ENCODE results near the gene CCDC102B.
"Not testable (repeated sequence)": the region's sequence is repeated elsewhere in the genome, so short reads cannot be mapped to it uniquely, and the experiment has no call there.

CCDC102B gene

DNA sequence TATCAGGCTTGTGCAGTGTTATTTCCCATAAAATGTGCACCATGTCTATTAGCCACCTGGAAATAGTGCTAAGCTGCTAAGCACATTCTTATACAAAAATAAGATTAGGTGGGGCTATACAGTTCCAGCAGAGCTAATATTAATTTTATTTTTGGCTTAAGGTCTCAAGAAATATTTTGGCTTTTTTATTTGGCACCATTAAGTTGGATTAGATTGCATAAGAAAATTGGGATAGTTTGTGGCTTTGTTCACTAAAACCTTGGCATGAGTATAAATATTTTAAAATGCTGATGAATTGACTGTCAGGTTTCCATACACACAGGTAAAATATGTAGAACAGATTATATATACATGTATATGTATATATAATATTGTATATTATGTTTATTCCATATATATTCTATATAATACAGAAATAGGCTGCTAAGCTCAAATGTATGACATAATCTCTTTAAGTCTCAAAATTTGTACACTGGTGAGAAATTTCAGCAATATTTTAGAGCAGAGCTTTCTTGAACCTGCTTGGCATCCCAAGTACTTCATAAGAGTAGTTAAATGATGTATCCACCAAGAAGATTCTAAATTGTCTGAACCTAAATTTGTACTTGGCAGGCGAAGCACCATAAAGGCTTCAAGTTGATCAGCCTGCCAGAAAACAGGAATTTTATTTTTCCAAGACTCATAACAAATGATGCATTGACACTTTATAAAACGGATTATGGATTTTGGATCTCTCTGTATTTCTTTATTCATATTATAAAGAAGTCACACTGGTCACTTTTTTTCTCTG, 32.6 kb downstream of the CCDC102B start:
- DNase-seq (ENCODE audit: low spot score) = no peak

DNA sequence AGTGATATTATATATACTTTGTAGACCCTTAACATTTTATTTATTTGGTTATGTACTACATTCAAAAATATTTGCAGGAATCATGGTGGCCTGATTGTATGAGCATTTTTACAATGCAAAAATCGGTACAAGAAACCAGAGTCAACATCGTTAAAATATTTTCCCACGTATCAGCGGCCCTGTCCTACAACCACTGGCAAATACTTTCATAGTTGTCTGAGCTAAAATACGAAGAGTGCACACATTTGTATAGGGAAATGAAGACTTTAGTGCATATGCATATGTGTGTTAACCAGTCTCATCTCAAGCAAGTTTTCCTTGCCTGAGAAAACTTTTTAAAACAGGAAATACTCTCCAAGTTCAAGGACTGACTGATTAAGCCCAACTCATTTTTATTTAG, 35.9 kb downstream of the CCDC102B start:
- DNase-seq (ENCODE audit: low spot score) = no peak

DNA sequence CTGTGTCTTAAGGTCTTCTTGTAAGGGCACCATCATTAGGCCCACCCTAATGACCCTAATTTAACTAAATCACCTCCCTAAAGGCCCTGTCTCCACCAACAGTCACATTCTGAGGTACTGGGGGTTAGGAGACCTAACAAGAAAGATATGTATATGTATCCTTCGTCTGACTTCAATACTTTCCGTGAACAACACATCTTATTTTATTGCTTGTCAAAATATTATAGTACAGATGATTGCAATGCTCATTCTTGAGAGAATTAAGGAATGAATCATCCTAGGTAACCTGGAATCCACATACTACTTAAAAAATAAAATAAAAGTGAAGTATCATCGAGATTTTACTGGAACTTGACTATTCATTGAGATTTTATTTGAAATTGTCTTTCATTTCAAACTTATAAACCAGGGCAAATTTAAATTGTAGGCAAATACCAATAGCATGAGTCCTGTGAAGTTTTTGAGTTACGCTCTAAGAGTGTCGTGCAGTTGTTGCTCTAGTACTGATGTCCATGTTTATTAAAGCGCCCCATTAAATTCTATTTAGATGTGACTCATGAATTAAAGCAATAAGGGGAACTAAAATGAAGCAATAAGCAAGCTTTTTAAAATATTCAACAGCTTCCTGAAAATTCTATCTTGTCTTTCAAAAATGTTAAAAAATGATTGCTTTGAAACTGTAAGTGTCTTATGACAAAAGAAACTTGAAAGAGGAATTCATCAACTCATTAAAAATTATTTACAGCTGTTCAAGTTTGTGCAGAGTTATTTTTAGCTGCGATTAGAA, 40.0 kb downstream of the CCDC102B start:
- DNase-seq (ENCODE audit: low spot score) = no peak

DNA sequence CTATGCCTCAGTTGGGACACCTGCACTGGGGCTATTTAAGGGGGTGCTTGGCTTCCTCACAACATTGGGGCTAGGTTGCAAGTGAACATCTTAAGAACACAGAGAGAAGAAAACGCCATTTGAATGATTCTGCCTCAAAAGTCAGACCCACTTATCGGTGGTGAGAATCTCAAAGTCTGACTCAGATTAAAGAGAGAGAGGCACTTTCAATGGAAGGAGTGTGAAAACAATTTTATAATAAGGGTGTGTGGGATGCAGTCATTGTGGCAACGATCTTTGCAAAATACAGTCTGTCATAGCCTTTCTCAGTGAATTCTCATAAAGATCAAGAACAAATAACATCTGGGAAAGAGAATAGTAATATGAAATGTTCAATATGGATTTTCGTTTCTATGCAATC, 41.8 kb downstream of the CCDC102B start:
- no peak for DNase-seq (ENCODE audit: low spot score)

DNA sequence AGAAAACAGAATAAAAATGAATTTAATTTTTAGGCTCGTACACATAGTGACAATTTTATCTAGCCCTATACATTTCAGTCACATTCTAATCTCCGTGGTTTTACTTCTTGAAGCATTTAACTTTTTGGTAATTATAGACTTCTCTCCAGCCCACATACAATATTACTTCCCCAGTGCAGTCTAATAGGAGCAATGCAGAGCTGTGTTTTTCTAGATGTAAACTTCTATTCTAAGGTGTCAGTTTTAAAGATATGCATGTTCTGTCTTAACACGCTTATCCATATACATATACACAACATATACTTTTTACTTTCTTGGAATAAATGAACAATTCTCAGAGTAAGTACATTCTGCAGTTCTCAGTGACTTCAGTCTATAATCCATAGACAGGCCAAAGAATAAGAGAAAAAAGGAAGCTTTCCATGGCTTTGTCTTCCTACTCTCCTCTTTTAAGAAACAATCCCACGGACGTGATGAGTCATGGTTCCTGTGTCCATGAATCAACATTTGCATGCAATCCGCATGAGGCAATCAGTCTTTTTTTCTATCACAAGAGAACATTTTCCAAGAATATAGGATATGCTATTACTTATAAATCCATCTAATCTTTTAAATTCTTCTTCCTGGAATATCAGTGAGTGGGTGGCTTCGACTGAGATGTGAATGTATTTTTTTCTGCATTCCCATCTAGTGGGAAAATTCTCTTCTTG, 42.8 kb downstream of the CCDC102B start:
- DNase-seq (ENCODE audit: low spot score) = peak; percentile 20

DNA sequence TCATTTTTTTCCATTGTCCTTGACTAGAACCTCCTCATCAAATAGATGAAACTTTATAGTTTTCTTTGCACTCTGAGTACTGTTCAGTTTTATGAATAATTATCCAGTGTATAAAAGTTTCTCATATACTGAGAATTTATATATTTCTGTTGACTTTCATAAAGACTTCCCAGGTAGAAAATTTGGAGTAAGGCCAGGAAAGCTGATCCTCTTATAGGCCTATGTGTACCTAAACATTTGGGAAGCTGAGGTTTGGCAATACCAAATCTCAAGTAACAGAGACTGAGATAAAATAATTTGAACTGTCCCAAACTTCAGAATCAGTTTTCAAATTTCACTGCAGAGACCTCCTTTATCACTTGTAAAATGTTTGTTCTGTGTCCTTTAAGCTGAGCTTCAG, 43.4 kb downstream of the CCDC102B start:
- DNase-seq (ENCODE audit: low spot score) = no peak

DNA sequence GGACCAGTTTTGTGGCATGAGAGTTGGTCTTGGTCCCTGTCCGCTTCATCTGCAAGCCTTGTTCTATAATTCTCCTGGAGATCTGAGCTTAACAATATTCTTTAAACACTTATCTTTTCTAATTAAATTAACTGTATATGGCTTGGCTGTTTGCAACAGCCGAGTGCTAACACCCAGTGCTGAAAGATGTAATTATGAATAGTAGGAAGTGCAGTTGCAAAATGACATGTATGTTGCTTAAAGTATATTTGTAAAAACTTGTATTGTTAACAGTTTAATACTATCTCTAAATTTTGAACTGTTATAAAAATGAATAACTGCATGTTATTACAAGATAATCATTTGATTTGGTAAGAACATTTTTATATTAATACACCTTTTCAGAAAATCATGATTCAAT, 45.1 kb downstream of the CCDC102B start:
- no peak for DNase-seq (ENCODE audit: low spot score)

DNA sequence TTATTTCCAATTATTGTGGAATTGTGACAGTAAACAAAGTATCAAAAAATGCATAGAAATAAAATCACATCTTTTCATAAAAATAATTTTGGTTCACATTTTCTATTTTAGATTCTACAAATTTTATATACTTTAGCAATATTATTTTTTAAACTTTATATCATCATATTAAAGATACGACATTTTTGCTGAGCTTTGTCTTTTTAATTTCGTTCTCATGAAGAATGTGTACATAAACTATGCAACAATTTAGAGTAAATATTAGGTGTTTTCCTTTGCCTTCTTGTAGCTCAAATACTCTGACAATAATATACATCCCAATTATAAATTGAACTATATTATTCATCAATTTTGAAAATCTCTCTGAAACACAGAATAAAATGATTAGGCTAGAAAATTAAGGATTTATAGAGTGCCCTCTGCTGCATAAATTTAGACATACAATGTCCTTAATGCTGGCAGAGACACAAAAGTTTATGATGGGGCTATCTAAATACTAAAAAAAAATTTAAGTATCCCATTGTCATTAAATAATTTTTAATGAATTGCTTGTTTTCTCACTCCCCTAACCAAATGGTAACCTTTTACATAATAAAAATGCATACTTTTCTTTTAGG, 45.7 kb downstream of the CCDC102B start:
- no peak for DNase-seq (ENCODE audit: low spot score)

DNA sequence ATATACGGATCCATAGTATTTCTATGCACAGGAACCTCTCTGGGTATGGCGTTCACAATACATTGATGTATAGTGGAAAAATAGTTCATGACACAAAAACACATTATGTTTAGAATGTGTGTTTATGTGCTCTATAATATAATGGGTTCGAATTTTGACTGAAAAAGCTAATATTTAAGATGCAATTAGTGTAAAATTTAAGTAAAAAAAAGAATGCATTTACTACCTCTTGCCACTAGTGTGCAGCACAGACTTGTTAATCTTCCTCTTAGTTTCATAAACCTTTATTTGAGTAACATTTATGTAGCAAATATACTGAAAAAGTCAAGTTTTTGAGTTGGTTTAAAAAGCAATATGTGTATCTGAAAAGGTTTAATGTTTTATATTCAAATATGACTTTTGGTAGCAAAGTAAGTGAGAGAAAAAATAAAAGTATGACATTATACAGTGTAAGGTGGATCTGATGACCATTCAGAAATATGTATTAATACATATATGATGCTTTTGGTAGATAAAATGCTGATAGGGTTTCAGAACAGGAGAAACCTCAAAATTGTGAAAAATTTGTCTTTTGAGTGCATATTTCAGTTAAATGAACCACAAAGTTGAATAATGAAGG, 49.4 kb downstream of the CCDC102B start:
- DNase-seq (ENCODE audit: low spot score) = no peak

DNA sequence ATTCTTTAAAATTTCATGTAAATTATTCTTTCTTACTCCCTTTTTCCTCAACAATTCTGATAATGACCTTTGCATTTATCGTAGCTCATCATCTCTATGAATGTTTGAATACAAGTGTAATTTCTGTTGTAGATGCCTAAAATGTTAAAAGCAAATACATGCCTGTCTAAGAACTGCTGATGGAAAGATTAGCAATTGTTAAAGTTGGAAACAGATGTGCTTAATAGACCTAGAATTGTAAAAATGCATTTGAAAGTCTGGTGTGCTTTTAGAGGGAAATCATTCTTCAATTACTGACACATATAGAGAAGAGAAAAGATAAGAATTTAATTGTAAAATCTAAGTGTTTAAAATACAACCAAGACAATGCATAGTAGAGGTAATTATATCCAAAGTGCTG, 50.4 kb downstream of the CCDC102B start:
- no peak for DNase-seq (ENCODE audit: low spot score)

DNA sequence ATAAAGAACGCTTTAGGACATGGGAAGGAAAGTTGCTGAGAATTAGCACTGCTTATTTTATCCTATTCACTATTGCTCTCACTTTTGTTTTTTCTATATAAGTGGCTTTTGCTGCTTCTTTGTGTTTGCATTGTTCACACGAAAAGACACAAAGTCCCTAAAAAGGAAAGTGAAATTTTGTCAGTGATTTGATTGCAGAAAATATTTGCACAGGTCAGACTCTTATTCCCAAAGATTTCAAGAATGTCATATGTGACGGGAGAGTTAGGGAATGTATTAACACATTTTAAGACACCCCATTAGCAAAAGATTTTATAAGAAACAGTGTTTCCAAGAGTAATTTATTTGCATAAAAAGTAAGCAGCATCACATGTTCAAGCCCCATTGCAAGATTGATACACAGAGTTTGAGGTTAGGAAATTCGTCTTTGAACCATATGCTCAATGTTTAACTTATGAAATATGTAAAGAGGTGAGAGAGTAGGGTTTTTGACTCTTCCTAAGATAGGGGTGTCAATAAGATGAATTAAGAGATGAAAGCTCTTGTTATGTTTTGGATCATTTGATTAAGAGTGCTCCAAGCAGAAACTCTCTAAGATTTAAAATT, 57.0 kb downstream of the CCDC102B start:
- DNase-seq (ENCODE audit: low spot score) = no peak

DNA sequence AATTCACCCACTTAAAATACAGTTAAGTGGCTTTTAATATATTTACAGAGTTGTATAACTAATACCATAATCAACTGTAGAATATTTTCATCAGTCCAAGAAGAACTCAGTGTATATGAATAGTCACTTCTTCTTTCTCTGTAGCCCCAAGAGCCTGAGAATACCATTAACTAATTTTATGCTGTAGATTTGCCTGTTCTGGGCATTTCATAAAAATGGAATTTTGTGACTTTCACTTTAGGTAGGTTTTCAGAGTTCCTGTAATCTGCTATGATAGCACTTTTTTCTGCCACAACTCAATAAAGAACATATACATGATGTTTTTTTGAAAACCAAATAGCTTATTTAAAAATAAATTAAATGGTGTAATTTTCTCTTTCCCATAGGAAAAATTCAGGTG, 57.6 kb downstream of the CCDC102B start:
- DNase-seq (ENCODE audit: low spot score) = no peak

DNA sequence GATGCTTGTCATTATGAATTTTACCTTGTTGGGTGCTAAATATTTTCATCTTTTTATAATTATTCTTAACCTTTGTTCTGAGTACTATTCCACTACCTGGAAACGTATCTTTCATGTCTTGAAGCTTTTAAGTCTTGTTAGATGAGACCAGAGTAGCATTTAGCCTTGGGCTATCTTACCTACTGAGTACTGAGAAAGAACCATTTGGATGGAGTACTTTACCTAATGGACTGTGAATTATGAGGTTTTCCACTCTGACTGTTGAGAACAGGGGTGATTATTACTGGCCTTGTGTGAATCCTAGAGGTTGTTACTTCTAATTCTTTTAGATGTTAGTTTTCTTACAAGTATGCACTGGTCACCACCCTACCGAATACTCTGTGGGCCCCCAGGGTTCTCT, 63.5 kb downstream of the CCDC102B start:
- DNase-seq (ENCODE audit: low spot score) = no peak

DNA sequence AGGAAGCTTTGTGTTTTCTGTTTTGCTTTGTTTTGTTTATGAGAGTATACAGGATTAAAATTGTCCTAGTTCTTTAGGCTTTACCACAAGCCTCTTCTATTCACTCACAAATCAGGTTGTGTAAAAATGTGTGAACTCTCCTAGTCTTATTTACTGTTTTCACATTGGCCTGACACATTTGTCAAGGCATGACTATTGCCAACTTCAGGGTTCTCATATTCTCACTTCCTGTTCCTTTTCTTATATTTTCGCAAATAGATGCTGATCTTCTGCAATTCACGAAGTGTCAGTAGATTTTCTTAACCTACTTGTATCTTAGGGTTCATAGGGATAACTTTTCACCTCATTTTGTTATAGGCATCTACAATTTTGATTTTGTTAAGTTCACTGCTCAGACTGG, 67.1 kb downstream of the CCDC102B start:
- DNase-seq (ENCODE audit: low spot score) = no peak

DNA sequence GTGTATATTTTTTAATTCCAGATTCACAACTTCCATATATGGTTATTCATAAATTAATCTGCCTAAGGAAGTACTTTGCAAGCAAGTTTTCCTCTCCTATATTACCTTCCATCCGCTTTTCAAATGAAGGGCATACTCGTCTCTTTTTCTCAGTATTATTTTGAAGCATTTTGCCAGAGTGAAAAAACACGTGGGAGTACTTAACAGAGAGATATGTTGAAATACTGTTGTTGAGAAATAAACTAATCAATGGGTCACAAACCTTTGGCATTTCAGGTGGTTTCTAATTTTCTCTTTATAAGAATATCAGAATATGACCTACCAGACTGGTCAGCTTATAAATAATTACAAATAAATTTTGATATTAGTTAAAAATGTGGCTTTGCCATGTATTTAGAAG, 67.6 kb downstream of the CCDC102B start:
- DNase-seq (ENCODE audit: low spot score) = no peak

DNA sequence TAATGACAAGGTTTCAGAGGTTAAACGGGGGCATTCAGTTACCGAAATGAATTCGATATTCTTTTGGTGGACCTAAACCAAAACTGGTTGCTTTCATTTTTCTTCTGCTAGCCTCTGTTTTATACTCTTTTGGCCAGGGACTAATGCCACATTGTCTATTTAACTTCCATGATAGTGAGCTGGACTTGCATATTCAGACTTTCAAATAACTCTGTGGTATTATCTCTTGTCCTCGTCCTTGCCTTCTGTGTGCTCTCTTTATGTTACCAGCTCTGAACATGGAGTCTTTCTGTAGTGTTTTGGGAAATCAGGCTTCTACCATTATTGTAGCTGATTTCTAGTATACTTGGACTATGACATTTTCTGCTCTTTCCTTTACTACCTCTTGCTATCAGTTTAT, 75.1 kb downstream of the CCDC102B start:
- DNase-seq (ENCODE audit: low spot score) = no peak

DNA sequence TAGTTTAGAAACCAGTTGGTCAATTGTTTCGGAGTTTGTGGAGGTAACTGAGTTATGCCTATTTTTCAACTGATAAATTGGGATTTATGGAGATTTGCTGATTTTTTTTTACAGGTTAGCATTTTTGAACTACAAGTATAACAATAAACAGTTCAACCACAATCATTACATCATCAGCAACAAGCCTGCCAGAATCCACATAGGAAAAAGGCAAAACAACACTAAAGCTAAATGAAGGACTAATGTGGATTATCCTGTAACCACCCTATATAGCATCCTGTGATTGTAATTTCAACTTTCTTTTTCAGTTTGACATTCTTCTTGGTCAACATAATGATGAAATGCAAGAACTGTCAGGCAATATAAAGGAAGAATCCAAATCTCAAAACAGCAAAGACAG, 76.5 kb downstream of the CCDC102B start:
- DNase-seq (ENCODE audit: low spot score) = no peak

DNA sequence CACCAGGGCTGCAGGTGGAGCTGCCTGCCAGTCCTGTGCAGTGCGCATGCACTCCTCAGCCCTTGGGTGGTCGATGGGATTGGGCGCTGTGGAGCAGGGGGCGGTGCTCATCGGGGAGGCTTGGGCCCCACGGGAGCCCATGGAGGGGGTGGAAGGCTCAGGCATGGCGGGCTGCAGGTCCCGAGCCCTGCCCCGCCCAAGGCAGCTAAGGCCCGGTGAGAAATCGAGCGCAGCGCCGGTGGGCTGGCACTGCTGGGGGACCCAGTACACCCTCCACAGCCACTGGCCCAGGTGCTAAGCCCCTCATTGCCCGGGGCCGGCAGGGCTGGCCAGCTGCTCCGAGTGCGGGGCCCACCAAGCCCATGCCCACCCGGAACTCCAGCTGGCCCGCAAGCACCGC, 82.1 kb downstream of the CCDC102B start:
- DNase-seq (ENCODE audit: low spot score) = not testable (repeated sequence)

DNA sequence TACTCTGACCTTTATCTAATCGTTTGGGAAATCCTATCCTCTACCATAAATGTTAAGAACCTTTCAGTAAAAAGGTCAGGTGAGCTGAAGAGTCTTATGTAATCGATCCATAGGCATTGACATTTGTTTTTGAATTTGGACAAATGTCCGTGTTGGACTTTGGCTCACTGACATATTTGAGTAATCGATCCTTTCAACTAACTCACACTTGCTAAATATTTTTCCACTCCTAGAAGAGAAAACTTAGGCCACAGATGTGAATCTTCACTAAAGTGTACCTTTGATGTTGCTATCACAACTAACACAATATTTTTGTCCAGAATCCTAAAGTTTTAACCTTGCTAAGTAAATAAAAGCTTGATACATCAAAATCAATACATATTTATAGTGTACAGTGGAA, 89.5 kb downstream of the CCDC102B start:
- DNase-seq (ENCODE audit: low spot score) = no peak

DNA sequence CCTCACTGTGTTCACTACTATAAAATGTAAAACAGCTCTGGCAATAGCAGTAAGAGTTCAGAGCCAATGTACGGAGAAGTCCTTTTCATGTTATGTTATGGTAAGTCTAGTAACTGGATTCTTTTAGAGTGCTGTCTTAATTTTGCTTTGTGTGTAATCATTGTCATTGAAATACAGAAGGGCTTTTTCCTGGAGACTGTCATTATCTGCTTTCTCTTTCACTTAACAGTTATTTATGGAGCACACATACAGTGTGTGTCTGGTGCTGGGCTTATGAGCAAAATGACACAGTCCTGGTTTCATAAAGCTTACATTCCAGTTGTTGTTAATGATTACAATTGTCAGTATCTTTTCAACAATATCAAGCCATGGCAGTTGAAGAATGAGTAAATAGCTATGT, 95.5 kb downstream of the CCDC102B start:
- no peak for DNase-seq (ENCODE audit: low spot score)

DNA sequence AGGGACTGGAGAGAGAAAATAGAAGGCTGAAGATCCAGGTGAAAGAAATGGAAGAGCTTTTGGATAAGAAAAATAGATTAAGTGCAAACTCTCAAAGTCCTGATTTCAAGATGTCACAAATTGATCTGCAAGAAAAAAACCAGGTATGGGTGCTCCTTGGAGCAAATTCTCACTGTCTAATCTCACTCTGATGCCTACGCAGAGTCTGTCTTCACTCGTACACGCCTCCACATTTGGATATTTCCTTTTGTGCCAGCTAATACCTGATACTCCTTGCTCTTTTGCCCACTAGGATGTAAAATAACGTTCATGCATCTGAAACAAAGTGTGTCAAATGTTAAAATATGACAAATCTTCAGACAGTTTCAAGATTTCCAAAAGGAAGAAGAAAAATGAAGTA, 99.4 kb downstream of the CCDC102B start:
- DNase-seq (ENCODE audit: low spot score) = no peak

DNA sequence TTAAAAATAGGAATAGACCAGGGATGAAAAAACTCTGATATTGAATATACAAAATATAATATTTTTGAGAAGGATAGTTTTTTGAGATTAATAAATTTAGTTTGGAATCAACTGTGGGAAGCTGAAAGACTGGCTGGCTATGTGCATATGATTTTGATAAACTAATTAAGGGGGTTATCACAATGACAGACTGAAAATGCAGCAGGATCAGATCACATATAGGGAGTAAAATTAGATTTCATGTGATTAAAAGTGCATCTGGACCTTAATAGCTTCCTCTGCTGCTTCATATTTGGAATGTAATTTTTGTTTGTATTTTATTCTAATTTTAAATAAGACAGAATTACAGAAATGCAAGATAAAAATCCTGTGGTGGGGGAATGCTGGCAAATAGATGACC, 111.7 kb downstream of the CCDC102B start:
- DNase-seq (ENCODE audit: low spot score) = no peak
